SHP77 treated with DMSO at 0.1 percent for 48 hours (cell line): Measurements from ENCODE around the gene SLC4A1AP.

Source experiments
- DNase-seq: peaks from one replicate; lab custom pipeline; 2025; lab: John Stamatoyannopoulos, UW

The SLC4A1AP gene

DNA sequence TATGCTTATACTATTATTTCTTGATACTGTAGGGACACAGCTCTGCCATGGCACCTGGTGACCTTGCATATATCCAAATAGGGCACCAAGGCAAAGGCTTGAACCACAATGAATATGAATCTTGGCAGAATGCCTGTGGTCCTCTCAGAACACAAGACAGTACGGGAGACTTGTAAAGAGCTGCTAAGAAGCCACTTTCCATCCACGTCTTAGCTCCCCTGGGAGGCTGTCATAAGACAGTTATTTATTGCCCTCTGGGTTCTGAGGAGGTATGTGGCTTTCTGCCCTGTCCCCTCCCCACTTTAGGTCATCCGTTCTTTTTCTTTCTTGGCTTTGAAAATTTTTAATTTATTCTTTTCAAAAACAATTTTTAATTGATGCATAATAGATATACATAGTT lies 78.0 kb downstream of the SLC4A1AP start:
- no peak for DNase-seq

GRCh38 chr2:27742571-27742970 lies 78.9 kb downstream of the SLC4A1AP start:
- no peak for DNase-seq
